Uterus (tissue), 4 donors: ENCODE measurements around the gene REV3L. TPM values are rescaled to one million over a fixed set of nuclear protein-coding genes. Genes with fewer than 3 reads are reported as not detected.

ENCODE experiments used
- DNase-seq, 2 donors: peaks; one replicate each; pipeline ENCODE4 v3.0.0-alpha.2; 2019 to 2020
- H3K27ac ChIP-seq, 2 donors: fragments of 200-600 bp; sonication (generic); 1 replicate in 1 of 2; 2 replicates in 1 of 2; pipeline ENCODE4 v1.5.1; 2016 to 2018
- H3K27me3 ChIP-seq, 2 donors: fragments of 200-600 bp; sonication (generic); one replicate each; pipeline ENCODE4 v1.5.1; 2018 to 2019; ENCODE audit warnings: control low read depth in 1 of 2
- H3K36me3 ChIP-seq, 2 donors: fragments of 200-600 bp; sonication (generic); one replicate each; pipeline ENCODE4 v1.5.1; 2019; ENCODE audit warnings: control low read depth in 1 of 2
- H3K4me1 ChIP-seq, 2 donors: fragments of 200-600 bp; sonication (generic); one replicate each; pipeline ENCODE4 v1.5.1; 2018 to 2019; ENCODE audit warnings: control low read depth in 1 of 2
- H3K4me3 ChIP-seq, 2 donors: fragments of 200-600 bp; sonication (generic); 1 replicate in 1 of 2; 2 replicates in 1 of 2; pipeline ENCODE4 v1.5.1; 2018 to 2019; ENCODE audit warnings: mild to moderate bottlenecking in 1 of 2
- H3K9me3 ChIP-seq, 2 donors: fragments of 200-600 bp; sonication (generic); one replicate each; pipeline ENCODE4 v1.5.1; 2019; ENCODE audit warnings: control low read depth in 1 of 2
- CTCF ChIP-seq, 4 experiments: fragments of 200-600 bp in 2 of 4; fragments of 450-650 bp in 2 of 4; sonication (generic) in 2 of 4; IDR thresholded peaks; one replicate each; pipeline ENCODE4 v1.5.1; 2016 to 2019; ENCODE audit warnings: antibody characterized with exemption in 4 of 4, mild to moderate bottlenecking in 2 of 4, moderate library complexity in 1 of 4
- POLR2A ChIP-seq, 2 donors: fragments of 450-650 bp; IDR thresholded peaks; one replicate each; pipeline ENCODE4 v1.6.1; 2016; ENCODE audit warnings: antibody characterized with exemption in 2 of 2, mild to moderate bottlenecking in 1 of 2, moderate library complexity in 1 of 2
- intact Hi-C: fragments of 100-400 bp; cut with DNase I; formaldehyde crosslinking; loops from one replicate; pipeline ENCODE4 v1.15.1; 2023; ENCODE audit warnings: low total_unique reads
- total RNA-seq, 4 donors: library from RNA; depleted of rRNA in 3 of 4; stranded (reverse); fragments of >200 nt in 3 of 4; gene quantifications; one replicate each; pipeline versions ENCODE4 v1.1.0 to v1.2.4, GENCODE V29; 2014 to 2023
- donor health status: DM: yes; HTN: yes; CAD: no.

REV3L gene
- total RNA-seq, 4 donors from 2014 or later, result 67.9 to 318 (median 127) TPM

DNA sequence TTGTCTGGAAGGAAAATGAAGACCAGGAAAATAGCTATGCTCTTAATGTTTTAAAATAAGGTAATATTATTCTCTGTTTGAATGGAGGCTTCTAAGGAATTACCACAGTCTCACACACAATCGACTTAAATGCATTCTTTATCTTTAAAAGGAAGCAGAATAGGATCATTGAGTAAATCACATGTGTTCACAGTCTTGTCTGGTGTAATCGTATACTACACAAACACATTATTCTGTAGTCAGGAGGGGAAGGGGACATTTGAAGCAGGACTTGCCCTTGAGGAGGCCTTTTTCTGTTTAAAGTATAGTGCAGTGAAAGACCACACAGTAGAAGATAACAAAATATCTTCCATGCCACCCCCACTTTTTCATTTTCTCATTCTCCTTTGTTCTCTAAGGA lies 20.6 kb upstream of the REV3L start:
- no peak for TF ChIP-seq POLR2A (IDR thresholded peaks at IDR 0.05)
- TF ChIP-seq CTCF (IDR thresholded peaks at IDR 0.05), result no peak
- DNase-seq, result no peak
- Histone ChIP-seq H3K4me1 (peaks cover 0 to 6% of the 10 kb centered on the region in 2 donors), H3K36me3 (no peaks in the 10 kb centered on the region), H3K9me3 (no peaks in the 10 kb centered on the region), H3K27me3 (no peaks in the 10 kb centered on the region), H3K27ac (peak overlapping the region in 1 of 2 donors; percentile 55), H3K4me3 (no peak overlapping the region)
- intact Hi-C loops, result no loop called here

DNA sequence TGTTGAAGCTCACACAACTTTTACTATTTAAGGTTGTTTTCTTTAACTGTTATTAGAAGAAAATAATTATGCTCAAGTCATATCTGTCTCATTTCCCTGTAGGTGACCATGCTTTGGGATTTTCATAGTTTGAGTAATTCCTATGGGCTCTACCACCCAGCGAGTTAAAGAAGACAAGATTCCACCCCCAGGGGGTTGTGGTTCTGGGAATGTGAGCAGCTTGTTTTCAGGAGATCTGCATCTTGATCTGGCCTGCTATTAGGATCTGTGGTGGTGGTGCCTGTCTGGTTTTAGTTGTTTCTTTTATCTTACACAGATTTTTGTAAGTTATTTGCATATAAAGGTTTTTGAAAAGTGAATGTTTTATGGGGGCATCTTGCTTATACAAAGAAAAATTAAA lies 20.2 kb upstream of the REV3L start:
- no peaks in the 10 kb centered on the region for H3K27me3 ChIP-seq
- TF ChIP-seq POLR2A (IDR thresholded peaks at IDR 0.05), result no peak
- no peak for TF ChIP-seq CTCF (IDR thresholded peaks at IDR 0.05)
- H3K9me3 ChIP-seq, result no peaks in the 10 kb centered on the region
- intact Hi-C loops, result no loop called here
- no peak for DNase-seq
- no peak overlapping the region for H3K4me3 ChIP-seq
- peak overlapping the region in 1 of 2 donors; percentile 55 for H3K27ac ChIP-seq
- H3K4me1 ChIP-seq, result peaks cover 0 to 6% of the 10 kb centered on the region in 2 donors
- no peaks in the 10 kb centered on the region for H3K36me3 ChIP-seq

DNA sequence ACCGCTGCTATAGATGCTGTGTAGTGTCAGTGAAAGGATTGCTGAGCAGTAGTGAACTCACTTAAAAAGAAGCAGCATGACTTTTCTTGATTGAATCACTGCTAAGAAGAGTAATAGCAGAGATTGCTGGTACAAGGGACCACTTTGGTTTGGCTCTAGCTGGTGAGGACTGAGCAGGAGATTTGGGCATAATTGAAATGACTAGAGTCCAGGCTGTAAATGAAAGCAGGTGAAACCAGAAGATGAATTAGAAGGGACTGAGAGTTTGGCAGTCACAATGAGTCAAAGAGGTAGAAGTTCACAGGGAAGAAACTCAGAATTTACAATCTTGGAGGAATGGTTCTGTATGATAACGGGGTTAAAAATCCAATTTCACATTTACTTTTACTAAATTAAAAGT lies 19.1 kb upstream of the REV3L start:
- Histone ChIP-seq H3K36me3 (no peaks in the 10 kb centered on the region), H3K27ac (no peak overlapping the region), H3K27me3 (no peaks in the 10 kb centered on the region), H3K9me3 (no peaks in the 10 kb centered on the region), H3K4me3 (no peak overlapping the region), H3K4me1 (peaks cover 0 to 6% of the 10 kb centered on the region in 2 donors)
- intact Hi-C loops, result no loop called here
- TF ChIP-seq POLR2A (IDR thresholded peaks at IDR 0.05) (no peak), CTCF (IDR thresholded peaks at IDR 0.05) (no peak)
- no peak for DNase-seq

- no peaks in the 10 kb centered on the region for H3K27me3 ChIP-seq
- H3K4me3 ChIP-seq, result no peak overlapping the region
- no peaks in the 10 kb centered on the region for H3K36me3 ChIP-seq
- DNase-seq, result no peak
- no peaks in the 10 kb centered on the region for H3K9me3 ChIP-seq
- no peak for TF ChIP-seq CTCF (IDR thresholded peaks at IDR 0.05)
- no peak for TF ChIP-seq POLR2A (IDR thresholded peaks at IDR 0.05)
- intact Hi-C loops, result no loop called here
- no peak overlapping the region for H3K27ac ChIP-seq
- peaks cover 0 to 6% of the 10 kb centered on the region in 2 donors for H3K4me1 ChIP-seq
These were observed 16.3 kb upstream of the REV3L start for GRCh38 chr6:111499269-111499793.

- H3K4me1 ChIP-seq, result no peaks in the 10 kb centered on the region
- no peak overlapping the region for H3K4me3 ChIP-seq
- intact Hi-C loops, result no loop called here
- no peaks in the 10 kb centered on the region for H3K9me3 ChIP-seq
- no peak for DNase-seq
- no peaks in the 10 kb centered on the region for H3K27me3 ChIP-seq
- H3K27ac ChIP-seq, result peak overlapping the region; percentile 49 to 55
- no peak for TF ChIP-seq POLR2A (IDR thresholded peaks at IDR 0.05)
- TF ChIP-seq CTCF (IDR thresholded peaks at IDR 0.05), result no peak
- H3K36me3 ChIP-seq, result no peaks in the 10 kb centered on the region
These were observed 12.1 kb upstream of the REV3L start for GRCh38 chr6:111494951-111495635.
